Erythroblast (primary cell): ENCODE measurements around the gene ABTB1.

Source experiments
- GATA1 ChIP-seq: IDR thresholded peaks from 2 replicates; pipeline ENCODE4 v1.6.1; 2011; ENCODE audit warnings: low read depth, mild to moderate bottlenecking, control low read depth, low read length, moderate library complexity
- POLR2A ChIP-seq: IDR thresholded peaks from 2 replicates; pipeline ENCODE4 v1.6.1; 2011; ENCODE audit warnings: mild to moderate bottlenecking, low read length

- TF ChIP-seq POLR2A (no peak), GATA1 (no peak)
These were observed 35.2 kb upstream of the ABTB1 start for GRCh38 chr3:127637546-127637945.
